Measurements from ENCODE around the gene CYP11A1.

GRCh38 chr15:74362482-74362881 is 5.0 kb downstream of the CYP11A1 start:
- TF ChIP-seq EZH2phosphoT487 (IDR thresholded peaks at IDR 0.05; ENCODE audit: borderline replicate concordance): no peak
- TF ChIP-seq, protein P1, sequence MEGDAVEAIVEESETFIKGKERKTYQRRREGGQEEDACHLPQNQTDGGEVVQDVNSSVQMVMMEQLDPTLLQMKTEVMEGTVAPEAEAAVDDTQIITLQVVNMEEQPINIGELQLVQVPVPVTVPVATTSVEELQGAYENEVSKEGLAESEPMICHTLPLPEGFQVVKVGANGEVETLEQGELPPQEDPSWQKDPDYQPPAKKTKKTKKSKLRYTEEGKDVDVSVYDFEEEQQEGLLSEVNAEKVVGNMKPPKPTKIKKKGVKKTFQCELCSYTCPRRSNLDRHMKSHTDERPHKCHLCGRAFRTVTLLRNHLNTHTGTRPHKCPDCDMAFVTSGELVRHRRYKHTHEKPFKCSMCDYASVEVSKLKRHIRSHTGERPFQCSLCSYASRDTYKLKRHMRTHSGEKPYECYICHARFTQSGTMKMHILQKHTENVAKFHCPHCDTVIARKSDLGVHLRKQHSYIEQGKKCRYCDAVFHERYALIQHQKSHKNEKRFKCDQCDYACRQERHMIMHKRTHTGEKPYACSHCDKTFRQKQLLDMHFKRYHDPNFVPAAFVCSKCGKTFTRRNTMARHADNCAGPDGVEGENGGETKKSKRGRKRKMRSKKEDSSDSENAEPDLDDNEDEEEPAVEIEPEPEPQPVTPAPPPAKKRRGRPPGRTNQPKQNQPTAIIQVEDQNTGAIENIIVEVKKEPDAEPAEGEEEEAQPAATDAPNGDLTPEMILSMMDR (conservative IDR thresholded peaks at IDR 0.05; ENCODE audit: low read length): no peak
